ENCODE measurements around the gene DNAH17. TPM values are rescaled to one million over a fixed set of nuclear protein-coding genes. Genes with fewer than 3 reads are reported as not detected.
A peak's percentile ranks its signal among the peaks of the same experiment; 100 is the strongest.

Gene DNAH17
- total RNA-seq, 2 donors from 2014 or later, result 0.10 TPM; not detected in 1

GRCh38 chr17:78491236-78492115, 85.7 kb downstream of the DNAH17 start:
- no peak for DNase-seq (ENCODE audit: low spot score)
- intact Hi-C loops (cut with DNase I), result no loop called here

- intact Hi-C loops (cut with DNase I), result no loop called here
- no peak for DNase-seq (ENCODE audit: low spot score)
Measured at GRCh38 chr17:78490673-78491072, 86.5 kb downstream of the DNAH17 start.

- intact Hi-C loops (cut with DNase I), result no loop called here
- no peak for DNase-seq (ENCODE audit: low spot score)
Measured at GRCh38 chr17:78490156-78490555, 87.0 kb downstream of the DNAH17 start.

- DNase-seq (ENCODE audit: low spot score), result no peak
- intact Hi-C loops (cut with DNase I), result no loop called here
Measured at GRCh38 chr17:78488867-78489634, 88.1 kb downstream of the DNAH17 start.

- DNase-seq (ENCODE audit: low spot score), result no peak
- intact Hi-C loops (cut with DNase I), result no loop called here
Measured at GRCh38 chr17:78488156-78488555, 89.0 kb downstream of the DNAH17 start.

- intact Hi-C loops (cut with DNase I), result no loop called here
Measured at GRCh38 chr17:78486946-78487680, 90.1 kb downstream of the DNAH17 start.

GRCh38 chr17:78486228-78486802, 90.9 kb downstream of the DNAH17 start:
- intact Hi-C loops (cut with DNase I), result no loop called here
- DNase-seq (ENCODE audit: low spot score), result peak; percentile 81

More at GRCh38 chr17:78486946-78487680, 90.1 kb downstream of the DNAH17 start:
- no peak for DNase-seq (ENCODE audit: low spot score)

- intact Hi-C loops (cut with DNase I), result no loop called here
- no peak for DNase-seq (ENCODE audit: low spot score)
Measured at GRCh38 chr17:78485290-78486168, 91.7 kb downstream of the DNAH17 start.

GRCh38 chr17:78484271-78485246, 92.6 kb downstream of the DNAH17 start:
- peak; percentile 79 for DNase-seq (ENCODE audit: low spot score)

GRCh38 chr17:78479369-78479768, 97.8 kb downstream of the DNAH17 start:
- intact Hi-C loops (cut with DNase I), result no loop called here

More at GRCh38 chr17:78484271-78485246, 92.6 kb downstream of the DNAH17 start:
- intact Hi-C loops (cut with DNase I), result no loop called here

GRCh38 chr17:78478757-78479297, 98.4 kb downstream of the DNAH17 start:
- intact Hi-C loops (cut with DNase I), result no loop called here
- no peak for DNase-seq (ENCODE audit: low spot score)

More at GRCh38 chr17:78479369-78479768, 97.8 kb downstream of the DNAH17 start:
- DNase-seq (ENCODE audit: low spot score), result no peak

- DNase-seq (ENCODE audit: low spot score), result no peak
- intact Hi-C loops (cut with DNase I), result no loop called here
Measured at GRCh38 chr17:78477913-78478756, 99.1 kb downstream of the DNAH17 start.

GRCh38 chr17:78476973-78477372, 100.2 kb downstream of the DNAH17 start:
- DNase-seq (ENCODE audit: low spot score), result no peak
- intact Hi-C loops (cut with DNase I), result no loop called here

- DNase-seq (ENCODE audit: low spot score), result no peak
- intact Hi-C loops (cut with DNase I), result no loop called here
Measured at GRCh38 chr17:78476149-78476548, 101.0 kb downstream of the DNAH17 start.

GRCh38 chr17:78475211-78475610, 102.0 kb downstream of the DNAH17 start:
- intact Hi-C loops (cut with DNase I), result no loop called here
- no peak for DNase-seq (ENCODE audit: low spot score)

- DNase-seq (ENCODE audit: low spot score), result no peak
- intact Hi-C loops (cut with DNase I), result no loop called here
Measured at GRCh38 chr17:78474614-78475146, 102.5 kb downstream of the DNAH17 start.
